ENCODE data around the gene LRRC37A3.

- TF ChIP-seq POLR2A (IDR thresholded peaks at IDR 0.05; ENCODE audit: low read depth, low read length) (no peak), POLR2AphosphoS5 (IDR thresholded peaks at IDR 0.05; ENCODE audit: low read depth, low read length) (no peak)
Measured at GRCh38 chr17:64920419-64921172, 1.3 kb upstream of the LRRC37A3 start.

Data from GM12892 (cell line).